Myocyte (in vitro differentiated cells): ENCODE results near the gene L3MBTL4. TPM values are rescaled to one million over a fixed set of nuclear protein-coding genes. Genes with fewer than 3 reads are reported as not detected.
"Not testable (repeated sequence)": the region's sequence is repeated elsewhere in the genome, so short reads cannot be mapped to it uniquely, and the experiment has no call there.

Experiments
- DNase-seq: peaks from one replicate; pipeline ENCODE4 v3.0.0-alpha.2; 2012; ENCODE audit warnings: low read depth
- total RNA-seq: library from RNA; depleted of rRNA; stranded (reverse); fragments of >200 nt; gene quantifications from 2 replicates; pipeline ENCODE4 v1.2.3, GENCODE V29; 2014

The L3MBTL4 gene
- total RNA-seq, 1 donor from 2014 or later: not detected

GRCh38 chr18:6119761-6120160 is 294.9 kb downstream of the L3MBTL4 start:
- no peak for DNase-seq

- DNase-seq: no peak
These were observed 296.6 kb downstream of the L3MBTL4 start for GRCh38 chr18:6118080-6118479.

GRCh38 chr18:6115710-6116109 is 299.0 kb downstream of the L3MBTL4 start:
- no peak for DNase-seq

- no peak for DNase-seq
These were observed 301.1 kb downstream of the L3MBTL4 start for GRCh38 chr18:6113650-6114049.

- DNase-seq: no peak
These were observed 303.0 kb downstream of the L3MBTL4 start for GRCh38 chr18:6111726-6112125.

GRCh38 chr18:6109743-6110142 is 305.0 kb downstream of the L3MBTL4 start:
- DNase-seq: no peak

- no peak for DNase-seq
These were observed 306.9 kb downstream of the L3MBTL4 start for GRCh38 chr18:6107794-6108193.

GRCh38 chr18:6106091-6106685 is 308.5 kb downstream of the L3MBTL4 start:
- no peak for DNase-seq

GRCh38 chr18:6103741-6104140 is 311.0 kb downstream of the L3MBTL4 start:
- DNase-seq: no peak

- DNase-seq: no peak
These were observed 318.0 kb downstream of the L3MBTL4 start for GRCh38 chr18:6096730-6097129.

- no peak for DNase-seq
These were observed 326.3 kb downstream of the L3MBTL4 start for GRCh38 chr18:6088432-6088831.

GRCh38 chr18:6086731-6087130 is 328.0 kb downstream of the L3MBTL4 start:
- no peak for DNase-seq

GRCh38 chr18:6079406-6079805 is 335.3 kb downstream of the L3MBTL4 start:
- no peak for DNase-seq

GRCh38 chr18:6078877-6079276 is 335.8 kb downstream of the L3MBTL4 start:
- no peak for DNase-seq

- not testable (repeated sequence) for DNase-seq
These were observed 342.3 kb downstream of the L3MBTL4 start for GRCh38 chr18:6072423-6072822.

GRCh38 chr18:6069539-6069938 is 345.2 kb downstream of the L3MBTL4 start:
- no peak for DNase-seq

GRCh38 chr18:6069103-6069502 is 345.6 kb downstream of the L3MBTL4 start:
- DNase-seq: no peak

GRCh38 chr18:6060149-6060548 is 354.6 kb downstream of the L3MBTL4 start:
- DNase-seq: no peak

GRCh38 chr18:6059551-6059950 is 355.2 kb downstream of the L3MBTL4 start:
- DNase-seq: no peak

GRCh38 chr18:6058941-6059340 is 355.8 kb downstream of the L3MBTL4 start:
- DNase-seq: peak; percentile 61

- DNase-seq: no peak
These were observed 357.1 kb downstream of the L3MBTL4 start for GRCh38 chr18:6057604-6058003.

GRCh38 chr18:6056171-6056910 is 358.4 kb downstream of the L3MBTL4 start:
- DNase-seq: no peak

- no peak for DNase-seq
These were observed 359.0 kb downstream of the L3MBTL4 start for GRCh38 chr18:6055711-6056110.
